Activated naive CD8-positive, alpha-beta T cell treated with anti-CD3 and anti-CD28 coated beads for 36 hours (primary cell): ENCODE data around the gene RELB. TPM values are rescaled to one million over a fixed set of nuclear protein-coding genes. Genes with fewer than 3 reads are reported as not detected.

Source experiments
- DNase-seq: peaks from one replicate; pipeline ENCODE4 v3.0.0; 2021
- H3K27ac Mint-ChIP-seq: one replicate; pipeline ENCODE4 v1.8.0; 2022; ENCODE audit warnings: mild to moderate bottlenecking, moderate library complexity, mixed read lengths
- H3K27me3 Mint-ChIP-seq: one replicate; pipeline ENCODE4 v1.8.0; 2022; ENCODE audit warnings: mild to moderate bottlenecking, mixed read lengths
- H3K36me3 Mint-ChIP-seq: one replicate; pipeline ENCODE4 v1.8.0; 2021; ENCODE audit warnings: mild to moderate bottlenecking, mixed read lengths
- H3K4me1 Mint-ChIP-seq: one replicate; pipeline ENCODE4 v1.8.0; 2021; ENCODE audit warnings: mixed read lengths
- H3K4me3 Mint-ChIP-seq: one replicate; pipeline ENCODE4 v1.8.0; 2022; ENCODE audit warnings: mild to moderate bottlenecking, moderate library complexity, mixed read lengths
- H3K9me3 Mint-ChIP-seq: one replicate; pipeline ENCODE4 v1.8.0; 2022; ENCODE audit warnings: mixed read lengths
- total RNA-seq, 2 experiments: library from RNA; stranded (reverse); gene quantifications; one replicate each; pipeline ENCODE4 v1.2.3, GENCODE V29; 2021

The RELB gene
- total RNA-seq, 2 experiments from 2014 or later = 45.5 to 45.8 TPM

GRCh38 chr19:45074744-45075300 lies 73.6 kb downstream of the RELB start:
- Mint-ChIP-seq H3K27ac (peak overlapping the region; percentile 14), H3K4me1 (peaks cover 20% of the 10 kb centered on the region), H3K4me3 (peak overlapping the region; percentile 84), H3K36me3 (peaks cover 6% of the 10 kb centered on the region), H3K27me3 (no peaks in the 10 kb centered on the region), H3K9me3 (no peaks in the 10 kb centered on the region)
- DNase-seq = no peak

DNA sequence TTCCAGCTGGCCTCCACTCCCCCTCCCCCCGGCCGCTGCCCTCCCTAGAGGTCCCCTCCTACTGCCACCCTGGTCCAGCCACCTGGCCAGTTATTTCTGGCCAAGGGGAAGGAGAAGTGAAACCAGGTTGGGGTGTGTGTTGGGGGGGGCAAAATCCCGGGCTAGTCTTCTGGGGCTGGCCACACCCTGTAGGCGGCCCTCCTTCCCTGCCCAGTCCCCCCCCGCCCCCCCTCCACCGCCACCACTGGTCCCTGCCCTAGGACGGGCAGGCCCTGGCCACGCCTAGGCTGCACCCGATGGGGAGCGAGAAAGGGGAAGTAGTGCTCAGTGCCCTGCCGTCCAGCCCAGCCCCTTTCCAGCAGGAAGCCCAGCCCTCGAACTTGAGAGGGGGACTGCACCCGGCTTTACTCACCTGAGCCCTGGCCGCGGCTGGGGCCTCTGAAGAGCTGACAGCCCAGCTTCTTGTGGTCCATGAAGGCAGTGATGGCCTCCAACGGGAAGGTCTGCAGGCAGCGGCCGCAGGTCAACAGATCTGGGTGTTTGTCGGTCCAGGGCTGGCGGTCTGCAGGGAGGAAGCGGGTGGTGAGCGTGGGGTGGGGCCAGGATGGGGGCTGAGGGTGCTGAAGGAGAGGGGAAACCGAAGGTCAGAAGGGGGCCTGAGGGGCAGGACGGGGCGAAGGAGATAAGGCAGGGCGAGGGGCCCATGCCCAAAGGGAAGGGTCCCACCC lies 74.2 kb downstream of the RELB start:
- Mint-ChIP-seq H3K36me3 (peaks cover 11% of the 10 kb centered on the region), H3K4me3 (peak overlapping the region; percentile 84), H3K4me1 (peaks cover 25% of the 10 kb centered on the region), H3K9me3 (no peaks in the 10 kb centered on the region), H3K27ac (peak overlapping the region; percentile 86), H3K27me3 (no peaks in the 10 kb centered on the region)
- DNase-seq = peak; percentile 54

DNA sequence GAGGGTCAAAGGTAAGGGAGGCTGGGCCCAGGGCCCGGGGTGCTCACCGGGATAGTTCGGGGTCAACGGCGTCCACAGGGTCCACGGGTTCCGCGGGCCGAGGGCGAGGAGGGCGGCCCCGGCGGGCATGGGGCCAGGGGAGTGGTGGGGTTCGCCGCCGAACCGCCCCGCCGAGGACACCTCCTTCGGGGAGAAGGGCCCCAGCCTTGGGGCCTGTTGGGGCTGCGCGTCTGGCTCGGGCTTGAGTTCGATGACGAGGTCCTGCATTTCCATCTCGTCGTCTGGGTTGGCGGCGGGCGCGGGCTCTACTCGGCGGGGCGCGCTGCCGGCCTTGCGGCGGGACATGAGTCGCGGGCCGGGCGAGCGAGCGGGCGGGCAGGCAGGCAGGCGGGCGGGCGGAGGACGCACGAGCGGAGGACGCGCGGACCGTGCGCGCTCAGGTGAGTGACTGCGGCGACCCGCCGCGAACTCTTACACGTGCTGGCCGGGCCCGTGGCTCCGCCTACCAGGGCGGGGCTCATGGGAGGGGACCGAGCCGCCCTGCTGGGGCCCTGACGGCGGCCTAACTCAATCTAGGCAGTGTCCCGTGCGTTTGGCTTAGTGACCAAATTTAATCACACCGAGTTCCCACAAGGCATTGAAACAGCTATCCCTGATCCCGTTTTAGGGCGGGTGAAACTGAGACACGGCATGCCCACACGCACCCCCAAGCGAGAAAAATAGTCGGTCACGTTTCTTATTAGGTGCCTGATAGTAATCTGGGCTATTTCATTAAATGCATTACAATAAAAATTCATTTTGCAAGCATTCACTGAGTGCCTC lies 75.0 kb downstream of the RELB start, which contains the start of gene ZNF296:
ZNF296 (minus strand) TSS at position 450 of the 822 bp plus-strand sequence; CDS start at position 345, 105 bp downstream.
- Mint-ChIP-seq H3K27ac (peak within 1 kb of the TSS; percentile 86), H3K4me3 (peak within 1 kb of the TSS; percentile 84), H3K4me1 (peaks cover 30% of the 10 kb centered on the region), H3K9me3 (no peaks in the 10 kb centered on the region), H3K27me3 (no peaks in the 10 kb centered on the region), H3K36me3 (peaks cover 15% of the 10 kb centered on the region)
- DNase-seq = peak; percentile 91

GRCh38 chr19:45076851-45077730 lies 75.8 kb downstream of the RELB start:
- peak overlapping the region; percentile 78 for H3K27ac Mint-ChIP-seq
- H3K4me1 Mint-ChIP-seq = peaks cover 35% of the 10 kb centered on the region

GRCh38 chr19:45078390-45079062 lies 77.3 kb downstream of the RELB start:
- Mint-ChIP-seq H3K27ac (peak overlapping the region; percentile 48), H3K27me3 (no peaks in the 10 kb centered on the region), H3K9me3 (no peaks in the 10 kb centered on the region), H3K4me3 (peak overlapping the region; percentile 96), H3K4me1 (peaks cover 36% of the 10 kb centered on the region), H3K36me3 (peaks cover 27% of the 10 kb centered on the region)
- no peak for DNase-seq

More at GRCh38 chr19:45076851-45077730, 75.8 kb downstream of the RELB start:
- H3K36me3 Mint-ChIP-seq = peaks cover 22% of the 10 kb centered on the region
- H3K9me3 Mint-ChIP-seq = no peaks in the 10 kb centered on the region
- DNase-seq = no peak
- no peaks in the 10 kb centered on the region for H3K27me3 Mint-ChIP-seq
- peak overlapping the region; percentile 84 for H3K4me3 Mint-ChIP-seq

DNA sequence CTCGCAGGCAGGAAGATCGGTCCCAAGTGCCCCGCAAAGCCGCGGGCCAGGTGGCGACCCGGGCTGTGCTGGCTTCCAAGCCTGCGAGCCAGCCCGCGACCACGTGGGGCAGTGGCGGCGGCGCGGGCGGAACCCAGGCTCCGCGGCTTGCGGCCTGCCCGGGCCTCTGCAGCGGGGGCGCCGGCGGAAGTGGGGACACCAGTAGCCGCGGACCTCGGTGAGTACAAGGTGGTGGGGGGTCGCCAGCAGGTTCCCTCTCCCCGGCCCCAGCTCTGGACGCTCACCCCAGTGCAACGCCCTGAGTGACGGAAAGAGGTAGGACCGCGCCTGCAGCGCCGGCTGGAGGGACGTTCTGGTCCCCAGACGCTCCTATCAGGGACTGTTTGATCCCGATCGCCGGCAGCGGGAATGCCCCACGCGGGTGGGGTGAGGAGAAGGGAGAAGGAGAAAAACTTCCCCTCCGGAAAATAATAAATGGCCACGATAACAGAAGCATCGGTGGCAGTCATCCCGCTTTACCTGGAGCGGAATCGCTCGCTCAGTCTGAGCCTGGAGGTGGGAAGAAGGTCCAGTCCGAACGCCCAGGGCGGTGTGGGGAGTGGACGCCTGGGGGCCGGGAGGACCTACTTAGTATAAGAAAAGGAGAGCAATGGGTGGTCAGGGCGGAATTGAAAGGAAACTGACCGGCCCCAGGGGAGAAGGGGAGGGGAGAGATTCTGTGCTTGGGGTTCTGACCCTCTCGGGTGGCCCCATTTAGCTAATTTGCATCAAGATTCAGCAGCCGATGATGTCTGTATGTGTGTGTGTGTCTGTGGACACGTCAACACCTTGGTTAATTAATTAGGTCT lies 78.0 kb downstream of the RELB start, which contains the start of gene GEMIN7:
GEMIN7 (plus strand) TSS at position 198 of the 848 bp plus-strand sequence. CDS start 10,855 bp downstream, outside the sequence.
- peak; percentile 90 for DNase-seq
- no peaks in the 10 kb centered on the region for H3K27me3 Mint-ChIP-seq
- H3K4me3 Mint-ChIP-seq = peak within 1 kb of the TSS; percentile 96
- no peaks in the 10 kb centered on the region for H3K9me3 Mint-ChIP-seq
- peak within 1 kb of the TSS; percentile 89 for H3K27ac Mint-ChIP-seq
- peaks cover 36% of the 10 kb centered on the region for H3K4me1 Mint-ChIP-seq
- H3K36me3 Mint-ChIP-seq = peaks cover 27% of the 10 kb centered on the region

DNA sequence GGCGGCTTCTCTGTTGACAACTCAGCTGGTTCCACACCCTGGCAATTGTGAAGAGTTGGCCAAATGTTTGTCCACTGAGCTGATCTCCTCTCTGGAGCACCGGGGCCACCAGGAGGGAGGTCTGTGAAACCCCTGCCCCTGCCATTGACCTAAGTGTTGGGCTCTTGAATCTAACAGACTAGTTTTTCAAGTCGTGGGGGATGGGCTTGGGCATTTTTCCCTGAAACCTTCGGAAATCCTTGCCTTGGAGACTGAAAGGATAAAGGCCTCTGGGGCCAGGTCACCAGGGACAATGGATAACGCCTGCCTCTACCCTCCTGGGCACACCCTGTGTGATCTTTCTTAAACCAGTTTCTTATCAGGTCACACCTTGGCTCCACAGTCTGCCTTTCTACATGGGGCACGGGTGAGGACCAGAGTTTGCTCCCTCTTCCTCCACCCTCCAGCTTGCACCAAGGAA lies 78.7 kb downstream of the RELB start:
- Mint-ChIP-seq H3K36me3 (peaks cover 27% of the 10 kb centered on the region), H3K27me3 (no peaks in the 10 kb centered on the region), H3K4me1 (peaks cover 32% of the 10 kb centered on the region), H3K27ac (peak overlapping the region; percentile 89), H3K4me3 (peak overlapping the region; percentile 96), H3K9me3 (no peaks in the 10 kb centered on the region)
- no peak for DNase-seq

DNA sequence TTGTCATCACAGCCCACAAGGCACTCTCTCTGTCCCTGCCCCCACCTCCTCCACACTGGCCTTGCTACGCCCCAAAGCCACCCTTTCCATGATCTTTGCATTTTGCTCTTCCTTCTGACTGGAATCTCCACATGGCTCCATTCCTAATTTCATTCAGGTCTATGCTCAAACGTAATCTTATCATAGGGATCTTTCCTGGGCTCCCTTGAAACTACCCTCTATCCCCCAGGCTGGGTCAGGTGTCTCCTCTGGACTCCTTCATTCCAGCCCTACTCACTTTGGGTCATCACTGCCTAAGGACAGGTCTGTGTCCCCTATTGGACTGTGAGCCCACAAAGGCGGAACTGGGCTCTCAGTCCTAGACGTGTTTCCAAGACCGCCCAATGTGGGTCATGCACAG lies 80.9 kb downstream of the RELB start:
- no peak for DNase-seq
- peaks cover 37% of the 10 kb centered on the region for H3K36me3 Mint-ChIP-seq
- H3K27ac Mint-ChIP-seq = no peak overlapping the region
- H3K4me1 Mint-ChIP-seq = peaks cover 37% of the 10 kb centered on the region
- no peaks in the 10 kb centered on the region for H3K9me3 Mint-ChIP-seq
- no peaks in the 10 kb centered on the region for H3K27me3 Mint-ChIP-seq
- peak overlapping the region; percentile 37 for H3K4me3 Mint-ChIP-seq

DNA sequence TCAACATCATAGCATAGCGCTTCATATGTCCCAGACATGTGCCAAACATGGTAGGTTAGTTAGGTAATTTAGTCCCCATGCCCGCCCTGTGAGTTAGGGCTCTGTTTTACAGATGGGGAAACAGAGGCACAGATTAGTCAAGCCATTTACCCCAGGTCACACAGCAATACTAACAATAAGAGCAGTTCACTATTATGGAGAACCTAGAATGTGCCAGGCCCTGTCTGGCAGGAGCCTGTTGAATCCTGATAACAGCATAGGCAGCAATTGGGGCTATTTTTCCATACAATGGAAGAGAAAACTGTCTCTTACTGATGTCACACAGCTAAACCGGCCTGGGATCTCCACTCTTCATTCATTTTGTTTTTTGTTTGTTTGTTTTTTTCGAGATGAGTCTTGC lies 85.2 kb downstream of the RELB start:
- Mint-ChIP-seq H3K27ac (peak overlapping the region; percentile 21), H3K9me3 (peaks cover 2% of the 10 kb centered on the region), H3K4me1 (peaks cover 33% of the 10 kb centered on the region), H3K27me3 (no peaks in the 10 kb centered on the region), H3K4me3 (no peak overlapping the region), H3K36me3 (peaks cover 34% of the 10 kb centered on the region)
- no peak for DNase-seq

- H3K4me3 Mint-ChIP-seq = peak overlapping the region; percentile 67
- peak overlapping the region; percentile 94 for H3K27ac Mint-ChIP-seq
- peak; percentile 55 for DNase-seq
- H3K4me1 Mint-ChIP-seq = peaks cover 30% of the 10 kb centered on the region
- H3K36me3 Mint-ChIP-seq = peaks cover 35% of the 10 kb centered on the region
- H3K27me3 Mint-ChIP-seq = no peaks in the 10 kb centered on the region
- H3K9me3 Mint-ChIP-seq = peaks cover 2% of the 10 kb centered on the region
Observed at GRCh38 chr19:45087531-45087930, 86.3 kb downstream of the RELB start.
